BLaER1 treated with 17β-estradiol and CSF1 and Interleukin-3, amounts not matched to agents 10 nM and 100 nM (cell line): ENCODE measurements around the gene PCDH15.
"Not testable (repeated sequence)": the region's sequence is repeated elsewhere in the genome, so short reads cannot be mapped to it uniquely, and the experiment has no call there.

ENCODE experiments used
- H3K27ac ChIP-seq, 11 experiments: shearing (Covaris generic); formaldehyde crosslinking; 2 replicates each; pipeline ENCODE4 v1.8.1; 2022
- H3K27me3 ChIP-seq, 11 experiments: shearing (Covaris generic); formaldehyde crosslinking; 2 replicates each; pipeline ENCODE4 v1.8.1; 2022
- H3K36me3 ChIP-seq, 11 experiments: shearing (Covaris generic); formaldehyde crosslinking; 2 replicates each; pipeline ENCODE4 v1.8.1; 2022
- H3K4me1 ChIP-seq, 10 experiments: shearing (Covaris generic); formaldehyde crosslinking; 2 replicates each; pipeline ENCODE4 v1.8.1; 2022
- H3K4me2 ChIP-seq, 11 experiments: shearing (Covaris generic); formaldehyde crosslinking; 2 replicates each; pipeline ENCODE4 v1.8.1; 2022
- H3K4me3 ChIP-seq, 10 experiments: shearing (Covaris generic); formaldehyde crosslinking; 2 replicates each; pipeline ENCODE4 v1.8.1; 2022
- H3K9ac ChIP-seq, 11 experiments: shearing (Covaris generic); formaldehyde crosslinking; 2 replicates each; pipeline ENCODE4 v1.8.1; 2022
- H3K9me3 ChIP-seq, 11 experiments: shearing (Covaris generic); formaldehyde crosslinking; replicated peaks in 1 of 11; 2 replicates each; pipeline ENCODE4 v1.8.1; 2022
- H4K20me1 ChIP-seq, 11 experiments: shearing (Covaris generic); formaldehyde crosslinking; 2 replicates each; pipeline ENCODE4 v1.8.1; 2022
- Cebpa-rat ChIP-seq, 11 experiments: shearing (Covaris generic); IDR thresholded peaks; 2 replicates each; pipeline ENCODE4 v1.8.1; 2022

Gene PCDH15

DNA sequence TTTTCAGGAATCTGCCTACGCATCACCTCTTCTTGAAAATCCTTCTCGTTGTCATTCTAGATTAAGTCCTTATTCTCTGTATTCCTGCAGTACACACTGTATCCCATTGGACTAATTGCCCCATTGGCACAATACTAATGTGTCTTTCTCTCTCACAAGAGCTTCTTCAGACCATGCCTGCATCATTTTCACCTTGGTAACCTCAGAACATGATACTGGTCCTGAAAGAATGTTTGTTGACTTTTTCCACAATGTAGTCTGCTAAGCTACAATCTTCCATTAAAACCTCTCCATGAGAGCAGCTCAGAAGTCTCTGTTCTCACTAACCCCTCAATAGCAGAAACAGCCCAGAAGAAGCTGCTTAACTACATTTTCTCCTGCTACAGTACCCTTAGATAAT lies 270.7 kb downstream of the PCDH15 start:
- Histone ChIP-seq H3K9me3 (no peaks in the 10 kb centered on the region), H3K4me3 (no peak overlapping the region), H4K20me1 (no peaks in the 10 kb centered on the region), H3K4me1 (no peaks in the 10 kb centered on the region), H3K27ac (no peak overlapping the region), H3K36me3 (no peaks in the 10 kb centered on the region), H3K4me2 (no peak overlapping the region), H3K9ac (no peak overlapping the region), H3K27me3 (no peaks in the 10 kb centered on the region)
- TF ChIP-seq Cebpa-rat (IDR thresholded peaks at IDR 0.05), result no peak

- Histone ChIP-seq H3K27ac (no peak overlapping the region), H3K4me1 (no peaks in the 10 kb centered on the region), H3K4me3 (no peak overlapping the region), H3K9me3 (no peaks in the 10 kb centered on the region), H3K9ac (no peak overlapping the region), H3K4me2 (no peak overlapping the region), H3K27me3 (no peaks in the 10 kb centered on the region), H4K20me1 (no peaks in the 10 kb centered on the region), H3K36me3 (no peaks in the 10 kb centered on the region)
- TF ChIP-seq Cebpa-rat (IDR thresholded peaks at IDR 0.05), result no peak
Observed at GRCh38 chr10:54525816-54526215, 275.2 kb downstream of the PCDH15 start.

GRCh38 chr10:54515244-54515643 lies 285.8 kb downstream of the PCDH15 start:
- H3K4me2 ChIP-seq, H3K27me3 ChIP-seq, H3K9me3 ChIP-seq, H4K20me1 ChIP-seq, H3K4me3 ChIP-seq, H3K9ac ChIP-seq, H3K4me1 ChIP-seq, H3K27ac ChIP-seq, H3K36me3 ChIP-seq: not testable (repeated sequence)

GRCh38 chr10:54503863-54504262 lies 297.2 kb downstream of the PCDH15 start:
- no peak for TF ChIP-seq Cebpa-rat (IDR thresholded peaks at IDR 0.05)
- H3K27ac ChIP-seq, result no peak overlapping the region
- H3K4me1 ChIP-seq, result no peaks in the 10 kb centered on the region
- no peaks in the 10 kb centered on the region for H3K36me3 ChIP-seq
- H3K9ac ChIP-seq, result no peak overlapping the region
- no peaks in the 10 kb centered on the region for H3K27me3 ChIP-seq
- no peak overlapping the region for H3K4me2 ChIP-seq
- no peaks in the 10 kb centered on the region for H4K20me1 ChIP-seq
- no peak overlapping the region for H3K4me3 ChIP-seq
- peaks cover 0 to 13% (median 0%) of the 10 kb centered on the region in 11 experiments; a peak in 5 of 22 replicates for H3K9me3 ChIP-seq

GRCh38 chr10:54501929-54502328 lies 299.1 kb downstream of the PCDH15 start:
- H3K9ac ChIP-seq, result no peak overlapping the region
- H3K4me3 ChIP-seq, result no peak overlapping the region
- H3K4me2 ChIP-seq, result no peak overlapping the region
- no peak for TF ChIP-seq Cebpa-rat (IDR thresholded peaks at IDR 0.05)
- H4K20me1 ChIP-seq, result no peaks in the 10 kb centered on the region
- no peaks in the 10 kb centered on the region for H3K36me3 ChIP-seq
- peaks cover 0 to 22% (median 0%) of the 10 kb centered on the region in 11 experiments; a peak in 5 of 22 replicates for H3K9me3 ChIP-seq
- no peaks in the 10 kb centered on the region for H3K27me3 ChIP-seq
- peaks cover 0 to 3% (median 0%) of the 10 kb centered on the region in 10 experiments; a peak in 2 of 20 replicates for H3K4me1 ChIP-seq
- H3K27ac ChIP-seq, result no peak overlapping the region

GRCh38 chr10:54496852-54497251 lies 304.2 kb downstream of the PCDH15 start:
- no peaks in the 10 kb centered on the region for H3K27me3 ChIP-seq
- peak overlapping the region in 1 of 11 experiments; percentile 24; a peak in 1 of 22 replicates for H3K4me2 ChIP-seq
- peaks cover 0 to 12% (median 0%) of the 10 kb centered on the region in 10 experiments; a peak in 3 of 20 replicates for H3K4me1 ChIP-seq
- H3K36me3 ChIP-seq, result no peaks in the 10 kb centered on the region
- no peaks in the 10 kb centered on the region for H4K20me1 ChIP-seq
- TF ChIP-seq Cebpa-rat (IDR thresholded peaks at IDR 0.05), result no peak
- no peak overlapping the region for H3K9ac ChIP-seq
- peaks cover 0 to 28% (median 0%) of the 10 kb centered on the region in 11 experiments; a peak in 5 of 22 replicates for H3K9me3 ChIP-seq
- no peak overlapping the region for H3K4me3 ChIP-seq
- no peak overlapping the region for H3K27ac ChIP-seq

DNA sequence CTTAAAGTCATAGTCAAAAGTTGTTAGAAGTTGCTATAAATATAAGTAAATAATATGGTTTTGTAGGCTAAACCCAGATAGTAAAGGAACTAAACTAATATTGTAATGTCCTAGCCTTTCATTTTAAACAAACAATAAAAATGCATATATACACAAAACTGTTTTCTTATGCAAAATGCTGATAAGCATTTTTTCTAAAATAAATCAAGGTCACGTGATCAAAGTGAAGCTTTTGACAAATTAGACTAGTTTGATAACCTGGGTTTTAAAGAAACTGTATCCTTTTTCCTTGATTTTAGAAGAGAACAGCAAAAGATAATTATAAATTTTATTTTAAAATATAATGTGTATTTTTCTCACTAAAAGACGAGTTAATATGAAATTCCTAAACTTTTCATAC lies 313.3 kb downstream of the PCDH15 start:
- Histone ChIP-seq H3K27me3 (no peaks in the 10 kb centered on the region), H3K4me2 (no peak overlapping the region), H3K9ac (no peak overlapping the region), H3K36me3 (no peaks in the 10 kb centered on the region), H3K4me1 (no peaks in the 10 kb centered on the region), H3K9me3 (peaks cover 0 to 1% (median 0%) of the 10 kb centered on the region in 11 experiments; a peak in 2 of 22 replicates), H3K27ac (no peak overlapping the region), H4K20me1 (no peaks in the 10 kb centered on the region), H3K4me3 (no peak overlapping the region)
- TF ChIP-seq Cebpa-rat (IDR thresholded peaks at IDR 0.05), result no peak

GRCh38 chr10:54485971-54486370 lies 315.1 kb downstream of the PCDH15 start:
- Histone ChIP-seq H3K4me3 (no peak overlapping the region), H3K27me3 (no peaks in the 10 kb centered on the region), H3K36me3 (no peaks in the 10 kb centered on the region), H3K27ac (no peak overlapping the region), H3K4me2 (no peak overlapping the region), H3K4me1 (no peaks in the 10 kb centered on the region), H3K9ac (no peak overlapping the region), H4K20me1 (no peaks in the 10 kb centered on the region), H3K9me3 (no peaks in the 10 kb centered on the region; a peak in 1 of 22 replicates)
- no peak for TF ChIP-seq Cebpa-rat (IDR thresholded peaks at IDR 0.05)

DNA sequence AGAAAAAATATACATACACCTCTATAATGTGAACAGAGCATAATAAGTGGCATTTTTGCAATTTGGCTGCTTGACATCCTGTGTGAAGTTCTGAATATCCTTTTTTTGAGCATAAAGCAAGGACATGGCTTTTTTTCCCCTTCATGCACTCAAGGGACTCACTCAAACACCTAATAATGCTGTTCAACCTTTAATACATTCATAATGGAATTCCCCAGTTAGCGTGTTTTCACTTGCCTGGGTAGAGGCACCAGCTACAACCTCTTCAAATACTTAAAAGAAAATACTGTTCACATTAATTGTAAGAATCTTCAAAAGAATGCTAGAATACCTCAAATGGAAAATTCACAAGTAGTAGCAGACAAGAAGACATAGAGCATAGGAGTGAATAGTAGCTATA lies 316.8 kb downstream of the PCDH15 start:
- H4K20me1 ChIP-seq, result no peaks in the 10 kb centered on the region
- H3K27me3 ChIP-seq, result no peaks in the 10 kb centered on the region
- no peak overlapping the region for H3K4me2 ChIP-seq
- no peak overlapping the region for H3K27ac ChIP-seq
- no peaks in the 10 kb centered on the region; a peak in 1 of 22 replicates for H3K9me3 ChIP-seq
- no peaks in the 10 kb centered on the region for H3K4me1 ChIP-seq
- H3K4me3 ChIP-seq, result no peak overlapping the region
- TF ChIP-seq Cebpa-rat (IDR thresholded peaks at IDR 0.05), result no peak
- H3K9ac ChIP-seq, result no peak overlapping the region
- no peaks in the 10 kb centered on the region for H3K36me3 ChIP-seq

- H3K4me1 ChIP-seq, result no peaks in the 10 kb centered on the region
- H3K4me3 ChIP-seq, result no peak overlapping the region
- H3K36me3 ChIP-seq, result no peaks in the 10 kb centered on the region
- TF ChIP-seq Cebpa-rat (IDR thresholded peaks at IDR 0.05), result no peak
- H3K27me3 ChIP-seq, result no peaks in the 10 kb centered on the region
- H3K27ac ChIP-seq, result no peak overlapping the region
- no peak overlapping the region for H3K4me2 ChIP-seq
- no peaks in the 10 kb centered on the region for H3K9me3 ChIP-seq
- no peak overlapping the region for H3K9ac ChIP-seq
- H4K20me1 ChIP-seq, result no peaks in the 10 kb centered on the region
Observed at GRCh38 chr10:54478601-54479000, 322.4 kb downstream of the PCDH15 start.
